Measurements from ENCODE around the gene NDUFA7. TPM values are rescaled to one million over a fixed set of nuclear protein-coding genes. Genes with fewer than 3 reads are reported as not detected.
A peak's percentile ranks its signal among the peaks of the same experiment; 100 is the strongest.
"Not testable (repeated sequence)": the region's sequence is repeated elsewhere in the genome, so short reads cannot be mapped to it uniquely, and the experiment has no call there.

NDUFA7 gene
- total RNA-seq, 1 donor from 2014 or later = 94.0 TPM

- peak; percentile 97 for DNase-seq (ENCODE audit: low spot score)
- intact Hi-C loops (cut with DNase I) = no loop called here
Measured at GRCh38 chr19:8342684-8343482, 21.7 kb upstream of the NDUFA7 start, which contains the start of gene KANK3. Gene KANK3 (minus strand): TSS chr19:8343262. CDS start chr19:8337828, 5,434 bp downstream.

GRCh38 chr19:8342316-8342683 lies 21.1 kb upstream of the NDUFA7 start:
- no peak for DNase-seq (ENCODE audit: low spot score)

GRCh38 chr19:8341504-8341903 lies 20.3 kb upstream of the NDUFA7 start:
- DNase-seq (ENCODE audit: low spot score); intact Hi-C loops (cut with DNase I): not testable (repeated sequence)

More at GRCh38 chr19:8342316-8342683, 21.1 kb upstream of the NDUFA7 start:
- intact Hi-C loops (cut with DNase I) = no loop called here

GRCh38 chr19:8340341-8341096 lies 19.3 kb upstream of the NDUFA7 start:
- no peak for DNase-seq (ENCODE audit: low spot score)
- intact Hi-C loops (cut with DNase I) = no loop called here

- DNase-seq (ENCODE audit: low spot score) = no peak
- intact Hi-C loops (cut with DNase I) = no loop called here
Measured at GRCh38 chr19:8338835-8339234, 17.7 kb upstream of the NDUFA7 start.

GRCh38 chr19:8337728-8338127 lies 16.6 kb upstream of the NDUFA7 start:
- no peak for DNase-seq (ENCODE audit: low spot score)
- intact Hi-C loops (cut with DNase I) = no loop called here

- no peak for DNase-seq (ENCODE audit: low spot score)
- intact Hi-C loops (cut with DNase I) = no loop called here
Measured at GRCh38 chr19:8336660-8337059, 15.5 kb upstream of the NDUFA7 start.

GRCh38 chr19:8336072-8336569 lies 14.9 kb upstream of the NDUFA7 start:
- no peak for DNase-seq (ENCODE audit: low spot score)
- intact Hi-C loops (cut with DNase I) = no loop called here

GRCh38 chr19:8335343-8336071 lies 14.3 kb upstream of the NDUFA7 start:
- DNase-seq (ENCODE audit: low spot score) = no peak
- intact Hi-C loops (cut with DNase I) = no loop called here

GRCh38 chr19:8334458-8335342 lies 13.5 kb upstream of the NDUFA7 start:
- no peak for DNase-seq (ENCODE audit: low spot score)
- intact Hi-C loops (cut with DNase I) = no loop called here

- intact Hi-C loops (cut with DNase I) = no loop called here
- DNase-seq (ENCODE audit: low spot score) = no peak
Measured at GRCh38 chr19:8333767-8334457, 12.7 kb upstream of the NDUFA7 start.

GRCh38 chr19:8332976-8333766 lies 12.0 kb upstream of the NDUFA7 start:
- intact Hi-C loops (cut with DNase I) = no loop called here
- peak; percentile 83 for DNase-seq (ENCODE audit: low spot score)

- intact Hi-C loops (cut with DNase I) = no loop called here
- no peak for DNase-seq (ENCODE audit: low spot score)
Measured at GRCh38 chr19:8331263-8331845, 10.2 kb upstream of the NDUFA7 start.

- DNase-seq (ENCODE audit: low spot score) = no peak
- intact Hi-C loops (cut with DNase I) = no loop called here
Measured at GRCh38 chr19:8329996-8330395, 8.8 kb upstream of the NDUFA7 start.

GRCh38 chr19:8325454-8325853 lies 4.3 kb upstream of the NDUFA7 start:
- intact Hi-C loops (cut with DNase I) = no loop called here
- DNase-seq (ENCODE audit: low spot score) = no peak

- no peak for DNase-seq (ENCODE audit: low spot score)
- intact Hi-C loops (cut with DNase I) = loop anchor here (5.0 kb wide), 1 partner anchor 818 kb away; the partner anchor contains the start of gene ZNF317
Measured at GRCh38 chr19:8324186-8325050, 3.2 kb upstream of the NDUFA7 start.

Data from cardiac septum (tissue), 1 donor.